ENCODE results near the gene TNIK.
"Not testable (repeated sequence)": the region's sequence is repeated elsewhere in the genome, so short reads cannot be mapped to it uniquely, and the experiment has no call there.

The TNIK gene

DNA sequence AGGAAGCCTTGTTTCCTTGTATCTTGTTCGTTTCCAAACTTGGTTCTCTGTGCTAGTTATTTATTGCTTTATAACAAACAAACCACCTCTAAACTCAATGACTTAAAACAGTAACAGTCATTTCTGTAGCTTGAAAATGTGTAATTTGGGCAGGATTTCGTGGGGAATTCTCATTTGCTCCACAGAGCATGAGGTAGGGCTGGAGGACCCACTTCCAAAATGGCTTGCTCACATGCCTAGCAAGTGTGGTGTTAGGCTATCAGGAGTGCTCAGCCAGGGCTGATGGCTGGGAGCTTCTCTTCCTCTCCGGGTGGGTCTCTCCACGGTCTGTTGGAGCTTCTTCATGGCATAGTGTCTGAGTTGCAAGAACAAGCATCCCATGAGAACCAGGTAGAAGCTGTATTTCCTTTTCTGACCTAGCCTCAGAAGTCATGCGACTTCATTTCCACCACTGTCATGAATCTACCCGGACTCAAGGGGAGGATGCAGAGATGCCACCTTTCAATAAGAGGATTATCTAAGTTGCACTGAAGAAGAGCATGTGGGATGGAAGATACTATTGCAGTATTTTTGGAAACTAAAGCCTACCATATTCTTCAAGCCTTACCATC lies 8.2 kb upstream of the TNIK start:
- DNase-seq = no peak

DNA sequence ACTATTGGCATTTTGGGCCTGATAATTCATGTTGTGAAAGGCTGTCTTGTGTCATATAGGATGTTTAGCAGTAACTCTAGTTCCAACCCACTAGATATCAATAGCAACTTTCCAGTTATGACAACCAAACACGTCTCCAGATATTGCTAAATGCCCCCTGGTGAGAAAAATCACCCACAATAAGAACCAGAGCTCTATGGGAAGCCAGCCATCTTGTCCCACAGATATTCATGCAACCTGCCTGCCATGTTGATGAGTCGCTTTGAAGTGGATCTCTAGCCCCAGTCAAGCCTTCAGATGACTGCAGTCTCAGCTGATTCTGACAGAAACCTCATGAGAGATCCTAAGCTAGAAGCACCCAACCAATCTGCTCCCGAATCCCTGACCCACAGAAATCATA lies 5.6 kb upstream of the TNIK start:
- no peak for DNase-seq

DNA sequence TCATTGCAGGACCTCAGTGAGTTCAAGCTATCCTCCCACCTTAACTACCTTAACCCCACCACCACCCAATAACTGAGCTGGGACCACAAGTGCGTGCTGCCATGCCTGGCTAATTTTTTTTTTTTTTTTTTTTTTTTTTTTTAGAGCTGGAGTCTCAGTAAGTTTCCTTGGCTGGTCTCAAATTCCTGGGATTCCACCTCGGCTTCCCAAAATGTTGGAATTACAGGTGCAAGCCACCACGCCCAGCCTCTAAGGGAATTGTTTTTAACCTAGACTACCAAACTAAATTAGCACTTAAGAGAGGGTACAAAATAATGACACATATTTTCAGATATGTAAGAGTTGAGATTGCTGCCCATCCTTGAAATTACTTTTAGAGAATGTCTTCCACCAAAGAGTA lies 4.3 kb upstream of the TNIK start:
- DNase-seq = no peak

DNA sequence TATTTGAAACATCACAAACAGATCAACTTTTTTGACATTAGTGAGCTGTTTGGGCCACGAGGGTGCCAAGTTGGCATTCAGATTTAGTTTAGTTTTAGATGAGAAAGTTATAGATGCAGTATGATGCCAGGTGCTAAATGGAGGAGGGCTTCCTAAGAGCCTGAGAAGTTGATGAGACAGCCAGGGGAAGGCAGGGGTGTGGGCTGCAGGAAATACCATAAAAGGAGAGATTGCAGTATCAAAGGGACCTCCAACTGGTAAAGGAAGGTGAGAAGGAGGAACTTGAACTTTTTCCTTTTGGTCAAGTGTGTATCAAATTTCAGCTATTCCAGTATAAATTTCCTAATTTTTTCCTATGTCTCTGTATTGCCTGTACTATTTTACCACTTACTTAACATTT lies 2.0 kb upstream of the TNIK start:
- no peak for DNase-seq

DNA sequence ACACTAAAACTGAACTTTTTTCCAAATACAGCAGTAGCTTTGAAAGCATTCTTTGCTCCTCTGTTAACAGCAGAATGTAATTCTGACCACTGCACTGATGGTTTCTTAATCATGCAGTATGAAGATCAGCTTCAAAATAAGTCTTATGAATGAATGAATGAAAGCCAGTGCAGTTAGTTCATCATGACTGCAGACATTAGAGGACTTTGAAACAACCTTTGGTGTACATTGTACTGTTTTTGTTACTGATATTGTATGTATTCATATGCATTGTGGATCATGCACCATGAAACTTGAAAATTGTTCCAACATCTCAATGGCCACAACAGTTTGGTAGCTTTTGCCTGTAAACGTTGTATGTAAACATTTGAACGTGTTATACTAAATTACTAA lies 1.3 kb upstream of the TNIK start:
- no peak for DNase-seq

DNA sequence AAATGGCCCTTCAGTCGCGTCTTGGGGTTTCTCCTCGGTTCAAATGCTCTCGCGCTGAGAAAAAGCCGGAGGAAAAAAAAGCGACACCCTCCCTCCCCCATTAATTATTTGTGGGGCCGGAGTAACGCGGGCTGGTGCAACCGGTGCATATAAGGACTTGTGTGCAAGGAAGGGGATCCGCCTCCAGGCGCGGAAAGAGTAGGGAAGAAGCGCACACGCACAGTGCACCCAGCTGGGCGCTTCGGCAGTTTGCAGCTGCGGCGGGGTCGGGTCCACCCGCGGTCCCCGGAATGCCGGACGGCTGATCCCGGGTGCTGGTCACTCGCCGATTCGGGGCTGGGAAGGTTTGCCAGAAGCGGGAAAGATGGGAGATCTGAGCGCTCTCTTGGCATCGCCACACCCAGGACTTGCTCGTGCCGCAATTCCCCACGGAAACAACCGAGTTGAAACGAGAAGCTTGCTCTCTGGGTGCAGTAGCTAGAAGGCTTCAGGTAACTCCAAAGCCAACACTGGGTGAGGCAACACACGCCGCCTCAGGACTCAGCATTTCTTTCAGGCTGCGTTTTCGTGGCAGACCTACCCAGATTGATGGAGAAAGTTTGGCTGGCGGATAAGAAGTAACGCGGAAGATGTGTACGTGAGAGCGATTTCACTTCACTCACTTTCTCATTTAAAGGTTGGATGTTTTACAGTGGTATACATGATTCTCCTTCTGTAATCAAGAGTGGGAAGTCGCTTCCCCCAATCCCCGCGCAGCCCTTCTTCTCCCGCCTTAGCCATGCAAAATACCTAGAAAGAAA lies 720 bp upstream of the TNIK start:
- DNase-seq = peak; percentile 66

DNA sequence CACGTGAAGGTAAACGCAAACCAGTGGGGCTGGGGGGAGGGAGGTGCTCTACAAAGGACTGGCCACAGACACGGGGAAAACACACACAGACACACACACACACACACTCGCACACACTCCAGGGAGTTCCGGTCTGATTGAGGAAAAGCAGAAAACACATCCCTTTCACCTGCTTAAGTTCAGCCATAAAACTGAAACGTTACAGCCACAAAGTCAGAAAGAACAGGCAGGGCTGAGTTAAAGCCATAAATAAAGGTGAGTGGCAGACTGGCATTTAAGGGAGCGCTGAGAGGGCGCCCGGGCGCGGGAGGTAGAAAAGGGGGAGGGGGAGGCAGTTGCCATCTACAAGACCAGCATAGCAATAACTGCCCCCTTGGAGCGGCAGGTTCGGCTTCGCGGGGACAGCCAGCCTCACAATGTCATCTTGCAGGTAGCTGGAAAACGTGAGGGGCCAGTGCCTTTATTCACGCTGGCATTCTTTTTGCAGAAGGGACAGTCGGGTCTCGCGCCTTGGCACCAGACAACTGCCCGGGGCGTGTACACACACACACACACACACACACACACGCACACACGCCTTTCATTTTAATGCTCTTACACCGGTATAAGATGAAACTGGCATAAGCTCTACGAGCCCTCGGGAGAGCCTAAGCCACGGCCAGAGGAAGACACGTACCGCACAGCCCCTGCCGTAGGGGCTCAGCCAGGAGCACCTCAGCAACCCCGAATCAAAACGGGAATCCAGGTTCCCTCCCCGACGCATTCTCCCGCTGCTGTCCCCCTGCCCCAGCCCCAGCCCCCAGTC lies 866 bp downstream of the TNIK start:
- peak; percentile 68 for DNase-seq

DNA sequence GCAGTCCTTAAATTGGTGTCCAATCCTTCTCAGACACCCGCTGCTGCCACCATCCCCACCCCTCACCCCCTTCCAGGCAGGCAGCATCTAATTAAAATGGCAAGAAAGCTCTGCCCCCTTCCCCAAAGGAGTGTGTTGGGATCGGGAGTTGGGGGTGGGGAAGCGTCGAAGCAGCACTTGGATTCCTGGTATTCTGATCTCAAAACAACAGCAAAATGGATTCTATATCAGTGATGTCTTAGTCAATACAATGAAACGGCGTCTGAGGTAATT lies 1.4 kb downstream of the TNIK start:
- DNase-seq = peak; percentile 54

DNA sequence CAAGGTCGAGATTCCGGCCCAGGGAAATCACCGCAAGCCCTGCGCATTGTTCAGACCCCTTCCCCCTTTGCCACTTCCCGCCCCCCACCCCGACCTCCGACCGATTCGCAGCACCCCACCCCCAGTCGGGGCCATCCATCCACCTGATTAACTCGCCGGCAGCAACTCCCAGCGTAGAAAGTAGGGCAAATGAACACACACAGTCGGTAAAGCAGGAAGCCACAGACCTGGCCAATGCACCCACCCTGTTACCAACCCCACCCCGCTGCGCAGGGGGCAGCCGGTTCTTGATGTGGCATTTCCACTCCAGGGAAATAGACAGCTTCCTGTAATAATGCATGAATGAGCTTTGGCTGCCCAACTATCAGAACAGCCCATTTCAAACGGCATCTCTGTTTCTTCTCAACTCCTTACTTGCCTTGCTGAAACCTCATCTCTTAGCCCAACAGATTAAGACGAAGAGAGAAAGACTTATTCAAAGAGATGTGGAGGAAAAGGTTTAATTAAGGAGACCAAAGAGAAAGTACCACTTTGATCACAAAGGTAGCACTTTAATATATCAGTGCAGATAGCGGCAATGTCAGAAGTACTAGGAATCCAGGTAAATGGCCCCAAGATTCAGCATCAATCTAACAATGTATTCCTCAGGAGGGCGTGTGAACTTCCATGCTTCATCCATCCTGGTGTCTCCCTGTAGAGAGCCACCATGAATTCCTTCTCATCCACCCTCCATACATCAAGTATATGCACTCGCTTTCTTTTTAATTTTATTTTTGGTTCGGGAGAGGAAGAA lies 1.9 kb downstream of the TNIK start:
- peak; percentile 52 for DNase-seq

DNA sequence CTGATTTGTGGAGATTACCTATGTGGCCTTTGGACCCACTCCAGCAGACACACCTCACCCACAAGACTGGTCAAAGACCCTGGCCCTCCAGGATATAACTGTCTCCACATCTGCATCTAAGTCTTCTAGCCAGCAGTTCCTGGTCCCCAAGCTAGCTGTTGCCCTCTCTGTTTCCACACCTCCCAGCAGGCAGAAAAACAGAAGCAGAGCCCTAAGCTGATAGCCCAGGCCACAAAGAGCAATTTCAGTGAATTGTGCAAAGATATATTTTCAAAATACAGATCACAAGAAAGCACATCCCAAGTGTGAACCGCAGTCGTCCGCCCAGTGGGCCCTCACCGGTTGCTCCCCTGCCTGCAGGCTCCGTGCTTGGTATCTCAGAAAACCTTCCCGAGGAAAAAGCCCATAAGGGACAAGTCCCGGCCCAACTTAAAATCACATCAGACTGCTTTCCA lies 2.6 kb downstream of the TNIK start:
- no peak for DNase-seq

DNA sequence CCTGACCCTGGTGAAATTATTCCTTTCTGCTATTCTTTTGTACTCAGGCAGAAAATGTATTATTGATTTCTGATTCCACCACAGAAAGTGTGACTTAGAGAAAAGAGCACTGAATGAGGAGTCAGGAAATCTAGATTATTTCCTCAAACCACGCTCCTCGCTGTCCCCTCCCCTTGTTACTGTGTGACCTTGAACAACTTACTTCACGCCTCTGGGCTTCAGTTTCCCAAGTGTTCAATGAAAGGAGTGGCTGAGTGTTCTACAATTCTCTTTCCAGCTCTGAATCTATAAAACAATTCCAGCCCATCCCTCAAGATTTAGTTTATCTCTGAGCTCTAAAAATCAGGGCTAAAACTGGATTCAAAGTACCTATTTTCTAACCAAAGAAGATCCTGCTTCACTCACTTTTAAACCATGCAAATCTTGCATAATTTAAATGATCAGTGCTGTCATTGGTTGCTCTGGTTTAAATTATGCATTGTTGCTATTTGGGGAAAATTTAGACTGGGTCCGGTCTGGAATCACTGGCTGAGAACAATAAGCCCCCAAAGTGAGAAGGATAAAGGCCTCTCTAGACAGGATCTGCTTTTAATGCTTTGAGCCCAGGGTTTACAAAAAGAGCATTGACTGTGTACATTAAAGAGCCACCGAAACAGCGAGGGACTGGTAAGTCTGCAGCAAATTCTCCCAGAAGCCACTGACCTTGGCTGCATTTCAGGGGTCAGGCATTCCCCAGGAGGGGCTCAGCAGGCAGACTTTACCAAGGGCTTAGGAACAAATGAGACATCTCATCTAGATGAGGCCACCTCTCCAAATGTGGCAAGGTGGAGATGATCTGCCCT lies 3.2 kb downstream of the TNIK start:
- DNase-seq = no peak

DNA sequence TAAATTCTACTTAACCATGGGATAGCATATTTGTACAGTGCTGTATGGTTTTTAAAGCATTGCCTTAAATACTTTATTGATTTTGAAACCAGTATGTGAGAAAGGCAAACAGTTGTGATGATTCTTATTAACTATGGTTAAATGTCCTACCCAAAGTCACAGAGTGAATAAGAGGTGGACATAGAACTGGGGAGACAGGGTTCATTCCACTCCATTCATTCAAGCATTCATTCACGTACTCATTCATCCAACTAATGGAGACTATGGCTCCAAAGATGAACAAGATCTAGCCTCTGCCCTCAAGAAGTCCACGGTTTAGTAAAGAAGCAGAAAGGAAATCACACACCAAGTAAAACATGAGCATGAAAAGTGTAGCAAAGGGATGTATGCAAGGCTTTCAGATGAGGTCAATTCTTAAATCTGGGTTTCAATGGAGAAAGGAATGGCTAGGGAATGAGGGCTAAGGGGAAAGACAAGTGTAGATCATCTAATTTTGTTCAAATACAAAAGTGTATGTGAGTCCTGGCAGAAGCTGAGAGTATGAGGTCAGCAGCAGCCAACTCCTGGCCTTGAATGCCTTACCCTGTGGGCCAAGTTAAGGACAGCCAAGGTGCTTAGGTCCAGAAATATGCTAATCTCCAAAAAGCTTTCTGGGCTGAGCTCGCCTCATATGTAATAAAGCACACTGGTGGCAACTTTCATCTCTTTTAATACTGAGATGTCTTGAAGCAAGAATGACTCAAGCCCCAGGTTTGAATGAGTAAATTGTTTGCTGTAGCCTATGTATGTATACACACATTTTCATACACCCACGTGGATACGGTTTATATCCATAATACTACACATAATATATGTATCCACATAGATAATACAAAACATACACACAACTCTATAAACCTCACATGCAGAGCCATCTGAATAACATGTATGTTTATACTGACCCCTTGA lies 4.3 kb downstream of the TNIK start:
- DNase-seq = no peak

DNA sequence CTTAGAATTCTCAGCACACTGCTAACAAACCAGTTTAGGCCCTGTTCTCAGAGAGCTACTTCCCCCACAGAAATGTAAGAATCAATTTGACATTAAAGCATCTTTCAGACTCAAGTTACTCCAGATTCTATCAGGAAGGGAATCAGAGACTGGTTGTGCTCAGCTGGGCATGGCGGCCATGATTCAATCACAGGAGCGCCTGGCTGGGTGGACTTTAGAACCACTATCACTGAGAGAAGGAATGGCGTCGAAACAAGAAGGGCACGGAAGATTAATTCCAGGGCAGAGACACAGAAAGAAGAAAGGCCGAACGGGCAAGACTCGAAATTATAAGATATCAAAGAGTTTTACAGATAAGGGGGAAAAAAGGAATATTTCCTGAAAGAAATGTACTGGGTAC lies 6.2 kb downstream of the TNIK start:
- no peak for DNase-seq

DNA sequence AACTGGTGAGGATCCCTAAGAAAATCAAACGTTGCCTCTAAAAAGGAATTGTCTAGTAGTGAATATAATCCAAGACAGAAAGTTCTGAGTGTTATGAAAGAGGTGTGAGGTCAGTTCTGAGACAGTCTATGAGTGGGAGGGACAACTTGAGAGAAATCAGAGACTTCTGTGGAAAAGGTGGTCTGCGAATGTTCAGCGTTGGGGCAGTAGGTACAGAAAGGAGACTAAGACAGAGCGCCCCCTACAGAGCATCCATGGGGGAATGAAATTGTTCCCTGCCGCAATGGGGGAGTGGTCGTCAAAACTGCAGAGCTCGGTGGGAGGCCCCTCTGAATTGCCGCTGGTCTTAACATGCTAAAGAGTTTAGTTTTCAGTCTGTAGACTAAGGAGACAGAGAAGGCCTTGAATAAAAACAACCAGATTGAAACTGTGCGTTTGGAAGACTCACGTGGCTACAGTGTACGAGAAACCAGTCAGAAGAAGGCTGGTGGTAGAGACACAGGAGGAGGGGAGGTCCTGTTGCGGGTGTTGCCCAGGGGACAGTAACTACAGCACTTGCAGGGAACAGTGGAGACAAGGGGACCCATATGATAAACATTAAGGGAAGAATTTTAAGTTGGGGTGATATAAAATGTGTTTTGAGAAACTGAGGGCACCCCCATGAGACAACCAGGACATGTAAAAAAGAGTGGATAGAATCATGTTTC lies 6.9 kb downstream of the TNIK start:
- no peak for DNase-seq

DNA sequence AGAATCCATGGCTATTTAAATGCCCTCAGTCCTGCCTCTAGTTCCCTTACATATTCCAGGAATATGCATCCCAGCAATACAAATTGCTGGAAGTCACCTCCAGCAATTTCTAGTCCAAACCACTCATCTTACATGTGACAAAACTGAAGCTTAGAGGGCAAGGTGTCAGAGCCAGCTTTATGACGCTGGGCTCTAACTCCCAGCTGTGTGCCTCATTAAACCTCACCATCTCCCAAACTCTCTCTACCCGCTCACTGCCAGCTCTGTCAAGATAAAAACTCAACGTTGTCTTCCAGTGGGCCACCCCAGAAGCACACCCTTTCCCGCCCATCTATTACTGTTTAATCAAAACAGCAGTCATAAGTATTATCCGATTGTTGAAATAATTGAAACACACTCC lies 7.9 kb downstream of the TNIK start:
- no peak for DNase-seq

DNA sequence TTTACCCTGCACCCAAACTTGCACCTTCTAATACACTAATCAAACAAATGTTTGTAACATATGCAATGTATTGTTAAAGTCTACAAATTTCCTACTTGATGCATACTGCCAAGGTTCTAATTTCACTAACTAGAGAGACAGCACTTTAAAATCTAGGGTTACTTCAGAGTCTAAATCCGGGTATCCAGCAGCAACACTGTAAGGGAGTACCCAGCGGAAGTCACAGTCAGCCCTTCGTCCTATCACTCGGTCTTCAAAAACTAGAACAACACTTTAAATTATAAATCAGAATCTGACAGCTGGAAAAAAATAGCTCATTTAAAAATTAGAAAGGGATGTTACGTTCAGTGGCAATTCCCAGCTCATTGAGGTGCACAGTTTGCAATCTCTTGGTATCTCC lies 8.3 kb downstream of the TNIK start:
- no peak for DNase-seq

DNA sequence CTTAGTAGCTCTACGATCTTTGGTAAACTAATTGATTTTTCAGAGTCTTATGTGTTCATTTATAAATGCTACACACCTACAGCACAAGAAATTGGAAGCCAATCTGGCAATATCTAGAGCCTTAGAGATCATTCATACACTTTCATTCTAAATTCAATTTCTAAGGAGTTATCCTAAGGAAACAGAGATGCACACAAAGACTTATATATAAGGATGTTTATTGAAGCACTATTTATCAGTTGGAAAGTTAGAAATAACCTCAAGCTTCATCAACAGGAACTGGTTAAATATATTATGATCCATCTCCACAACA lies 12.7 kb downstream of the TNIK start:
- DNase-seq = not testable (repeated sequence)

DNA sequence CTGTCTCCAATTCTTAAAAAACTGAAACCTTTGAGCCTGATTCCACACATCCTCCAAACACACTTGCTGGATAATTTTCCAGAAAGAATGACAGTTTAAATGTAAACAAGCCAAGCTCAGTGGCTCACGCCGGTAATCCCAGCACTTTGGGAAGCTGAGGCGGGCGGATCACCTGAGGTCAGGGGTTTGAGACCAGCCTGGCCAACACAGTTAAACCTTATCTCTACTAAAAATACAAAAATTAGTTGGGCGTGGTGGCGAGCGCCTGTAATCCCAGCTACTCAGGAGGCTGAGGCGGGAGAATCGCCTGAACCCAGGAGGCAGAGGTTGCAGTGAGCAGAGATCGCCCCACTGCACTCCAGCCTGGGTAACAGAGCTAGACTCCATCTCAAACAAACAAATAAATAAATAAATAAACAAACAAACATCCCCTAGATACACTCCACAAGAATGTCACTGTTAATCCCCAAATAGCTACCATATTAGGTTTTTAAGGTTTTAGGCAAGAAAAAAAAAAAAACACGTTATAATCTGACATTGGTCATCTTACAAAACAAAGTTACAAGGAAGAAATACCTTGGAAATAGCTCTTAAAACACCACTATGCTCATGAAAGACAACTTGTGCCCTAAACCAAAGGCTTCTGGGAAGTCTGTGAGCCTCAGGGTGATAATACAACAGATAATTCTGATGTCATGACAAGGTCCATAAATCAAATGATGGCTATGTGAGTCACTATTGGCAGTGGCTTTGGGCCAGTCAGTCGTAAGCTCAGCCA lies 13.2 kb downstream of the TNIK start:
- DNase-seq = no peak

DNA sequence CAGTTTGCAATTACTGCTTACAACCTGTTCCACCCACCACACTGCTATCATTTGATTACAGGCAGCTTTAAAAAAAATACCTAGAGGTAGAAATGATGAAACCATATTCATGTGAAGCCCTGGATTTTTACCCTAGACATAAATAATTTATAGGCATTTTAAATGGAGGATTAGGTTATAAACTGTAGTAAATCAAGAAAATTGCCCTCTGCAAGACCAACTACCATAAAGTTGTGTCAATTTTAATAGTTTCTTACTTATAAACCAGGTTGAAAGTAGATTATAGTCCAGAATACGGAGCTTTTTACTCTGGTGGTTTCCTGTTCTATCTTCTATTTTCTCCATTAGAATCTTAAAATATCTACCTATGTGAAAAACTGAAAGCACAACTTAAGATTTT lies 13.9 kb downstream of the TNIK start:
- DNase-seq = no peak

Measured in right forelimb (tissue), 1 donor.